Transverse colon (tissue), 4 donors: ENCODE results near the gene EXOSC5. TPM values are rescaled to one million over a fixed set of nuclear protein-coding genes. Genes with fewer than 3 reads are reported as not detected.
A peak's percentile ranks its signal among the peaks of the same experiment; 100 is the strongest.

ENCODE experiments used
- DNase-seq: peaks from one replicate; pipeline ENCODE4 v3.0.0-alpha.2; 2019
- H3K27ac ChIP-seq, 4 donors: fragments of 200-600 bp; sonication (generic); 2 replicates each; pipeline ENCODE4 v1.5.1; 2016 to 2018; ENCODE audit warnings: inconsistent platforms in 4 of 4
- H3K27me3 ChIP-seq: fragments of 200-600 bp; sonication (generic); 2 replicates; pipeline ENCODE4 v1.5.1; 2017; ENCODE audit warnings: inconsistent platforms
- H3K36me3 ChIP-seq, 4 donors: fragments of 200-600 bp; sonication (generic); 2 replicates each; pipeline ENCODE4 v1.5.1; 2017 to 2019; ENCODE audit warnings: inconsistent platforms in 4 of 4
- H3K4me1 ChIP-seq, 4 donors: fragments of 200-600 bp; sonication (generic); 2 replicates each; pipeline ENCODE4 v1.5.1; 2017 to 2020; ENCODE audit warnings: inconsistent platforms in 4 of 4
- H3K4me3 ChIP-seq, 4 donors: fragments of 200-600 bp; sonication (generic); 1 replicate in 1 of 4; 2 replicates in 3 of 4; pipeline versions ENCODE4 v1.5.1 to v1.6.1; 2017 to 2019; ENCODE audit warnings: inconsistent platforms in 4 of 4
- H3K9me3 ChIP-seq, 2 donors: fragments of 200-600 bp; sonication (generic); 2 replicates each; pipeline ENCODE4 v1.5.1; 2017 to 2019; ENCODE audit warnings: inconsistent platforms in 2 of 2
- CTCF ChIP-seq, 5 experiments: fragments of 200-600 bp in 3 of 5; fragments of 450-650 bp in 2 of 5; sonication (generic) in 3 of 5; IDR thresholded peaks; 1 replicate in 2 of 5; 2 replicates in 3 of 5; pipeline ENCODE4 v1.5.1; 2016 to 2017; ENCODE audit warnings: antibody characterized with exemption in 5 of 5, inconsistent platforms in 3 of 5, mild to moderate bottlenecking in 2 of 5, moderate library complexity in 1 of 5
- EP300 ChIP-seq: sonication (generic); formaldehyde crosslinking; IDR thresholded peaks from one replicate; pipeline ENCODE4 v1.6.1; 2017; ENCODE audit warnings: antibody characterized with exemption, low read depth
- POLR2A ChIP-seq: fragments of 450-650 bp; IDR thresholded peaks from one replicate; pipeline ENCODE4 v1.6.1; 2016; ENCODE audit warnings: antibody characterized with exemption, mild to moderate bottlenecking, moderate library complexity
- POLR2AphosphoS5 ChIP-seq, 3 donors: sonication (generic); formaldehyde crosslinking; IDR thresholded peaks; one replicate each; pipeline ENCODE4 v1.6.1; 2016; ENCODE audit warnings: antibody characterized with exemption in 3 of 3
- WGBS, 2 donors: methylation state at CpG; one replicate each; pipeline ENCODE4 v1.1.5; 2018; ENCODE audit warnings: low coverage in 1 of 2; 5-methylcytosine and 5-hydroxymethylcytosine counted together
- in situ Hi-C, 4 donors: fragments of 200-750 bp; cut with MboI; loops; one replicate each; pipeline versions ENCODE4 v1.15.0 to v1.15.1; 2017; ENCODE audit warnings: low sequenced_read_pairs in 3 of 4, low pct_ligation_motif_present in 1 of 4, low pct_unique_long_range_greater_than_20kb in 1 of 4
- intact Hi-C: fragments of 100-400 bp; cut with DNase I; formaldehyde crosslinking; loops from one replicate; pipeline ENCODE4 v1.15.1; 2023; ENCODE audit warnings: low total_unique reads
- total RNA-seq, 4 donors: library from RNA; depleted of rRNA; stranded (reverse); fragments of >200 nt; gene quantifications; one replicate each; pipeline ENCODE4 v1.1.0, GENCODE V29; 2016

Gene EXOSC5
- total RNA-seq, 4 donors from 2014 or later = 4.0 to 20.6 (median 10.8) TPM

DNA sequence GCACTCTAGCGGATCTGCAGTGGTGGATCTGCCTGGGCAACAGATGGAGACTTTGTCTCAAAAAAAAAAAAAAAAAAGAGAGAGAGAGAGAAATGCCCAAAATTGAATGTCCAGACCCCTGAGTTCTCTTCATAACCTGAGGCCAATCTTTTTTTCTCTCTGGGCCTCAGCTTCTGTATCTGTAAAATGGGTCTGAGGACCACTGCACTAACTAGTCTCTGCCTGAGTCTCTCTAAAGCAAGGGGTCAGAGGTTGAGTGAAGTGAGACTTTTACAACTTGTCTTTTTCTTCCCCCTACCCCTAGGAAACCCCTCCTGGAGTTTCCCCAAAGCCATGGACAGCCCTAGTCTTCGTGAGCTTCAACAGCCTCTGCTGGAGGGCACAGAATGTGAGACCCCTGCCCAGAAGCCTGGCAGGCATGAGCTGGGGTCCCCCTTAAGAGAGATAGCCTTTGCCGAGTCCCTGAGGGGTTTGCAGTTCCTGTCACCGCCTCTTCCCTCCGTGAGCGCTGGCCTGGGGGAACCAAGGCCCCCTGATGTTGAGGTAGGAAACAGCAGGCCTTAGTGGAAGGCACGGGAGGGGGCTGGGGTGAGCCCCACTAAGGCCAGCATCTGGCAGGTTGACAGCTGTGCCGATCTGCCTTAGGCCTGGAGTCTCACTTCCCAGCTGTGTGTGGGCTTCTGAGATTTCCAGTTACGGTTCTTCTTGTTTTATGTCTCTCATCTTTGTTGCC lies 19.0 kb downstream of the EXOSC5 start:
- in situ Hi-C loops = no loop called here
- no peaks in the 10 kb centered on the region for H3K27me3 ChIP-seq
- TF ChIP-seq POLR2A = no peak
- peak in 2 of 5 experiments; percentile 14 to 23 for TF ChIP-seq CTCF (IDR thresholded peaks at IDR 0.05)
- peak in 1 of 3 donors; percentile 12 for TF ChIP-seq POLR2AphosphoS5 (IDR thresholded peaks at IDR 0.05)
- peak overlapping the region; percentile 42 to 54 (median 44) for H3K27ac ChIP-seq
- H3K4me3 ChIP-seq = no peak overlapping the region
- no peak for DNase-seq
- no peaks in the 10 kb centered on the region for H3K36me3 ChIP-seq
- 54 to 67% methylated on average over 3 to 7 of the region's 9 CpGs for WGBS, 2 donors
- intact Hi-C loops = no loop called here
- H3K4me1 ChIP-seq = peaks cover 5 to 35% (median 21%) of the 10 kb centered on the region in 4 donors
- no peaks in the 10 kb centered on the region for H3K9me3 ChIP-seq

DNA sequence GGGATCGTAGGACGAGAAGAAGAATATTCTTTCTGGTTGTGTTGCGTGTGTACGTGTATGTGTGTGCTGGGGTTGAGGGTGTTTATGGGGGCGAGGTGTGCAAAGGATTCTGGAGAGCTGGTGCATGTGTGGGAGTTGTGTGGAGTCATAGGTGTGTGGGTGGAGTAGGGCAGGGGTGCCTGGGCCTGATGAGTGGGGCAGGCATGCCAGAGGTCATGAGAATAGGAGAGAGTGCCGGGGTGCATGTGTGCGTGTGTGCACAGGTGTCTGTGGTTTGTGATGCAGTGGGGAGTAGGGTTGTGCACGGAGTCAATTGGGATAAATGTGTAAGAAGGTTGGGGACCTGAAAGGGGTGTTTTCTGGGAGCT lies 20.2 kb downstream of the EXOSC5 start:
- intact Hi-C loops = no loop called here
- TF ChIP-seq CTCF (IDR thresholded peaks at IDR 0.05) (no peak), POLR2A (no peak), EP300 (no peak), POLR2AphosphoS5 (IDR thresholded peaks at IDR 0.05) (no peak)
- Histone ChIP-seq H3K9me3 (no peaks in the 10 kb centered on the region), H3K27me3 (no peaks in the 10 kb centered on the region), H3K4me3 (peak overlapping the region; percentile 48 to 70 (median 52)), H3K36me3 (no peaks in the 10 kb centered on the region), H3K4me1 (peaks cover 5 to 35% (median 21%) of the 10 kb centered on the region in 4 donors), H3K27ac (peak overlapping the region; percentile 71 to 87 (median 72))
- DNase-seq = no peak
- in situ Hi-C loops = no loop called here
- 56 to 69% methylated on average over 8 of the region's 8 CpGs for WGBS, 2 donors

DNA sequence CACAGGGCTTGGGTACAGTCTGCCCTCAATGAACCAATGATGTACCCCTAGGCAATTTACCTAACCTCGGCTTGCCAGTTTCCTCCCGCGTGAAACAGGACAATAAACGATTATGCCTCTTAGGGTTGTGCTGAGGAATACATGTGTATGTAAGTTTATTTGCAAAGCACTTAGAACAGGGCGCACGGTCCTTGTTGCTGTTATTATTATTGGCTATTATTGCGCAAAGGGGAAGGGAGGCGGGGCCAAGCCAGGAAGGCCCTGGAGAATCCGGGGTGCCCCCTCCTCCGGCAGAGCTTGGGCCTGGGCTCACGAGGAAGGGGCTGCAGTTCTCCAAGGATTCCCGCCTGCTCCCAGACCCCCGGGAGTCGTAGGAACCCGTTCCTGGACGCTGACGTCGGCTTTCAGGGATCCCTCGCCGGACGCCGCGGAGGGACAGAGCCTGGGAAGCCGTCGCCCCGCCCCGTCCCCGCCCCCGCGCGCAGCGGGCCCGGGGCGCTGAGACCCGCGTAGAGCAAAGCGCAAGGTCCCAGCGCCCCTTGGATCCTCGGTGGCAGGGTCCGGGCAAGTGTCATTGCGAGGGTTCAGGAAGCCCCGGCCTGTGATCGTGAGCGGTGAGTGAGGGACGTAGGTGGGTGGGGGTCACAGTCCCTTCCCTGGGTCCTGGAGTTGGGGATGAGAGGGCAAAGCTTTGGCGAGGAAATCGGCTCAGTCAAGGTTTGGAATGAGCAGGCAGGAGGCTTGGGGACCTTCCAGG lies 20.7 kb downstream of the EXOSC5 start, which contains the start of gene TMEM91:
Gene TMEM91 (plus strand): TSS at position 293 of the 757 bp plus-strand sequence. CDS start 1,777 bp downstream, outside the sequence.
- Histone ChIP-seq H3K27ac (peak within 1 kb of the TSS; percentile 71 to 87 (median 72)), H3K36me3 (no peaks in the 10 kb centered on the region), H3K4me1 (peaks cover 5 to 35% (median 21%) of the 10 kb centered on the region in 4 donors), H3K4me3 (peak within 1 kb of the TSS; percentile 48 to 70 (median 52)), H3K27me3 (no peaks in the 10 kb centered on the region), H3K9me3 (no peaks in the 10 kb centered on the region)
- peak; percentile 35 for DNase-seq
- TF ChIP-seq POLR2AphosphoS5 (IDR thresholded peaks at IDR 0.05) = no peak
- TF ChIP-seq POLR2A = no peak
- no peak for TF ChIP-seq EP300
- no peak for TF ChIP-seq CTCF (IDR thresholded peaks at IDR 0.05)
- intact Hi-C loops (no loop called here), in situ Hi-C loops (no loop called here)
- 14 to 17% methylated on average over 9 to 47 of the region's 47 CpGs for WGBS, 2 donors

DNA sequence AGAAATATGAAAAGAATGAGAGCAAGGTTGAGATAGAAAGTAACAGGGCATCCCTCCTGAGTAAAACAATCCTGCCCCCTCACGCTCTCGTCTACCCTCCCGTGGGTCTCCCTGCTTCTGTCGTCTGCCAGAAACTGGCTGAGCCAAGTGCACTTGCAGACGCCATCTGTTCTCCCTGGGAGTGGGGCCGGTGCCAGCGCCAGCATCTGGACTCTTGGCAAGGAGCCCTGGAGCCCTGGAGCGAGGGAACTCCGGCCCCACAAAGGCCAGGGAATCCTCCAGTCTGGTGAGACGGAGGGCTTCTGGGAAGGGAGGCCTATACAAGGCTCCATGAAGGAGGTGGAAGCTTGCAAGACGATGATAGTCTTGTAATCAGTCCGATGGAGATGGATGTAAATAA lies 23.2 kb downstream of the EXOSC5 start:
- peak overlapping the region; percentile 19 to 51 (median 40) for H3K27ac ChIP-seq
- peak; percentile 79 for DNase-seq
- in situ Hi-C loops = no loop called here
- no peaks in the 10 kb centered on the region for H3K9me3 ChIP-seq
- TF ChIP-seq EP300 (no peak), POLR2AphosphoS5 (IDR thresholded peaks at IDR 0.05) (peak; percentile 52 to 78 (median 77))
- H3K36me3 ChIP-seq = no peaks in the 10 kb centered on the region
- H3K27me3 ChIP-seq = no peaks in the 10 kb centered on the region
- 21 to 43% methylated on average over 5 to 12 of the region's 12 CpGs for WGBS, 2 donors
- intact Hi-C loops = no loop called here
- H3K4me3 ChIP-seq = no peak overlapping the region
- H3K4me1 ChIP-seq = peaks cover 5 to 35% (median 21%) of the 10 kb centered on the region in 4 donors
